HEK293 (cell line): ENCODE measurements around the gene ZCCHC12.

Source experiments
- CTCF ChIP-seq: fragments of 450-650 bp; formaldehyde crosslinking; IDR thresholded peaks from 2 replicates; pipeline ENCODE4 v1.5.1; 2016; ENCODE audit warnings: missing biosample characterization, missing genetic modification characterization
- IKZF3 ChIP-seq: fragments of 450-650 bp; IDR thresholded peaks from 2 replicates; pipeline ENCODE4 v1.5.0; 2018; ENCODE audit warnings: missing biosample characterization, mild to moderate bottlenecking, missing genetic modification characterization, moderate library complexity
- MEIS1 ChIP-seq: sonication (generic); formaldehyde crosslinking; IDR thresholded peaks from 2 replicates; pipeline ENCODE4 v1.8.1; 2022; ENCODE audit warnings: missing genetic modification reagents, mild to moderate bottlenecking, borderline replicate concordance
- SCRT1 ChIP-seq: fragments of 450-650 bp; formaldehyde crosslinking; IDR thresholded peaks from 2 replicates; pipeline ENCODE4 v1.5.1; 2016; ENCODE audit warnings: missing biosample characterization, missing genetic modification characterization, borderline replicate concordance
- ZEB2 ChIP-seq: fragments of 450-650 bp; formaldehyde crosslinking; IDR thresholded peaks from 2 replicates; pipeline ENCODE4 v1.5.1; 2016; ENCODE audit warnings: missing biosample characterization, missing genetic modification characterization
- ZIC2 ChIP-seq: fragments of 450-650 bp; formaldehyde crosslinking; IDR thresholded peaks from 2 replicates; pipeline ENCODE4 v1.5.1; 2016; ENCODE audit warnings: missing biosample characterization, missing genetic modification characterization
- ZNF133 ChIP-seq: fragments of 450-650 bp; formaldehyde crosslinking; IDR thresholded peaks from 2 replicates; pipeline ENCODE4 v1.5.1; 2016; ENCODE audit warnings: missing biosample characterization, missing genetic modification characterization

- no peak for TF ChIP-seq ZIC2 (tag by site-specific recombination)
- TF ChIP-seq ZEB2, result no peak
- no peak for TF ChIP-seq CTCF (tag by site-specific recombination)
- no peak for TF ChIP-seq SCRT1 (tag by site-specific recombination)
- TF ChIP-seq ZNF133 (tag by site-specific recombination), result no peak
- no peak for TF ChIP-seq IKZF3 (tag by site-specific recombination)
- no peak for TF ChIP-seq MEIS1 (CRISPR knock-in tag)
These were observed 33.4 kb downstream of the ZCCHC12 start for GRCh38 chrX:118857006-118857405.
